ENCODE data around the gene FLNA. TPM values are rescaled to one million over a fixed set of nuclear protein-coding genes. Genes with fewer than 3 reads are reported as not detected.
A peak's percentile ranks its signal among the peaks of the same experiment; 100 is the strongest.

The FLNA gene
- polyA plus RNA-seq, 1 experiment: 605 TPM

GRCh38 chrX:154413142-154413541 is 38.7 kb upstream of the FLNA start:
- Histone ChIP-seq H3K9me3 (ENCODE audit: control insufficient read depth, insufficient read depth, low read length) (no peaks in the 10 kb centered on the region), H3K4me3 (ENCODE audit: low read depth, low read length) (no peak overlapping the region), H3K27ac (ENCODE audit: low read depth, low read length) (no peak overlapping the region), H3K27me3 (ENCODE audit: control insufficient read depth, insufficient read depth, low read length) (no peaks in the 10 kb centered on the region)
- DNase-seq (ENCODE audit: low read depth, low spot score): no peak
- POLR2A ChIA-PET: no interaction called here
- no peak for TF ChIP-seq CTCF (IDR thresholded peaks at IDR 0.05; ENCODE audit: low read depth, low read length)
- CTCF ChIA-PET: no interaction called here

GRCh38 chrX:154412468-154412867 is 38.0 kb upstream of the FLNA start:
- TF ChIP-seq CTCF (IDR thresholded peaks at IDR 0.05; ENCODE audit: low read depth, low read length): no peak
- CTCF ChIA-PET: no interaction called here
- no peaks in the 10 kb centered on the region for H3K9me3 ChIP-seq (ENCODE audit: control insufficient read depth, insufficient read depth, low read length)
- no peaks in the 10 kb centered on the region for H3K27me3 ChIP-seq (ENCODE audit: control insufficient read depth, insufficient read depth, low read length)
- H3K4me3 ChIP-seq (ENCODE audit: low read depth, low read length): peak overlapping the region; percentile 64
- no peak overlapping the region for H3K27ac ChIP-seq (ENCODE audit: low read depth, low read length)
- DNase-seq (ENCODE audit: low read depth, low spot score): no peak
- POLR2A ChIA-PET: no interaction called here

GRCh38 chrX:154411981-154412340 is 37.5 kb upstream of the FLNA start:
- no peak for DNase-seq (ENCODE audit: low read depth, low spot score)
- POLR2A ChIA-PET: interaction anchor here (0.8 kb wide), 1 partner anchor 47 kb away, joined by 3 read pairs; no protein-coding TSS in a partner anchor
- H3K4me3 ChIP-seq (ENCODE audit: low read depth, low read length): peak overlapping the region; percentile 64

GRCh38 chrX:154409222-154409871 is 34.9 kb upstream of the FLNA start, which contains the start of gene DNASE1L1:
Gene DNASE1L1 (minus strand): TSS chrX:154409254. CDS start chrX:154405568, 3,686 bp downstream.
- no peak for TF ChIP-seq CTCF (IDR thresholded peaks at IDR 0.05; ENCODE audit: low read depth, low read length)
- H3K9me3 ChIP-seq (ENCODE audit: control insufficient read depth, insufficient read depth, low read length): no peaks in the 10 kb centered on the region
- H3K27me3 ChIP-seq (ENCODE audit: control insufficient read depth, insufficient read depth, low read length): no peaks in the 10 kb centered on the region
- peak within 1 kb of the TSS; percentile 62 for H3K4me3 ChIP-seq (ENCODE audit: low read depth, low read length)
- peak; percentile 57 for DNase-seq (ENCODE audit: low read depth, low spot score)
- CTCF ChIA-PET: interaction anchor here (0.6 to 1.6 kb wide), 4 partner anchors 11 to 470 kb away, joined by 3 to 7 read pairs (median 4); partner anchors contain the start of gene RPL10
- peak within 1 kb of the TSS; percentile 68 for H3K27ac ChIP-seq (ENCODE audit: low read depth, low read length)
- POLR2A ChIA-PET: interaction anchor here (0.9 to 2.0 kb wide), 3 partner anchors 11 to 50 kb away, joined by 5 to 12 read pairs (median 5); partner anchors contain the start of genes ATP6AP1 and RPL10

More at GRCh38 chrX:154411981-154412340, 37.5 kb upstream of the FLNA start:
- CTCF ChIA-PET: no interaction called here
- Histone ChIP-seq H3K27me3 (ENCODE audit: control insufficient read depth, insufficient read depth, low read length) (no peaks in the 10 kb centered on the region), H3K9me3 (ENCODE audit: control insufficient read depth, insufficient read depth, low read length) (no peaks in the 10 kb centered on the region), H3K27ac (ENCODE audit: low read depth, low read length) (no peak overlapping the region)
- TF ChIP-seq CTCF (IDR thresholded peaks at IDR 0.05; ENCODE audit: low read depth, low read length): no peak

- ChIA-PET POLR2A (interaction anchor here (1.7 kb wide), 1 partner anchor 10 kb away, joined by 12 read pairs; the partner anchor contains the start of gene RPL10), CTCF (interaction anchor here (1.2 to 1.6 kb wide), 2 partner anchors 10 to 35 kb away, joined by 3 to 7 read pairs; partner anchors contain the start of gene RPL10)
- Histone ChIP-seq H3K27ac (ENCODE audit: low read depth, low read length) (peak overlapping the region; percentile 68), H3K4me3 (ENCODE audit: low read depth, low read length) (peak overlapping the region; percentile 62), H3K27me3 (ENCODE audit: control insufficient read depth, insufficient read depth, low read length) (no peaks in the 10 kb centered on the region), H3K9me3 (ENCODE audit: control insufficient read depth, insufficient read depth, low read length) (no peaks in the 10 kb centered on the region)
- TF ChIP-seq CTCF (IDR thresholded peaks at IDR 0.05; ENCODE audit: low read depth, low read length): no peak
- no peak for DNase-seq (ENCODE audit: low read depth, low spot score)
Measured at GRCh38 chrX:154408659-154409221, 34.3 kb upstream of the FLNA start.
